Renal cortical epithelial cell (primary cell): ENCODE measurements around the gene MAPT. TPM values are rescaled to one million over a fixed set of nuclear protein-coding genes. Genes with fewer than 3 reads are reported as not detected.
"Not testable (repeated sequence)": the region's sequence is repeated elsewhere in the genome, so short reads cannot be mapped to it uniquely, and the experiment has no call there.

Experiments
- DNase-seq: peaks from one replicate; pipeline ENCODE4 v3.0.0-alpha.2; 2011; ENCODE audit warnings: low read depth
- total RNA-seq: library from RNA; depleted of rRNA; stranded (reverse); fragments of >200 nt; gene quantifications from 2 replicates; pipeline ENCODE4 v1.2.3, GENCODE V29; 2014

Gene MAPT
- total RNA-seq, 1 donor from 2014 or later = 0.10 TPM

GRCh38 chr17:46009681-46010596 lies 115.6 kb downstream of the MAPT start:
- no peak for DNase-seq

- no peak for DNase-seq
These were observed 116.3 kb downstream of the MAPT start for GRCh38 chr17:46010597-46011186.

GRCh38 chr17:46011711-46012505 lies 117.6 kb downstream of the MAPT start:
- DNase-seq = no peak

GRCh38 chr17:46012506-46013079 lies 118.2 kb downstream of the MAPT start:
- no peak for DNase-seq

- DNase-seq = no peak
These were observed 118.8 kb downstream of the MAPT start for GRCh38 chr17:46013127-46013501.

GRCh38 chr17:46013502-46014165 lies 119.3 kb downstream of the MAPT start:
- no peak for DNase-seq

- not testable (repeated sequence) for DNase-seq
These were observed 125.1 kb downstream of the MAPT start for GRCh38 chr17:46019408-46019925.

- no peak for DNase-seq
These were observed 125.8 kb downstream of the MAPT start for GRCh38 chr17:46020023-46020761.

GRCh38 chr17:46020998-46021397 lies 126.6 kb downstream of the MAPT start:
- no peak for DNase-seq

GRCh38 chr17:46023366-46023765 lies 129.0 kb downstream of the MAPT start:
- not testable (repeated sequence) for DNase-seq

GRCh38 chr17:46023783-46024388 lies 129.5 kb downstream of the MAPT start:
- DNase-seq = no peak

GRCh38 chr17:46024590-46024989 lies 130.2 kb downstream of the MAPT start:
- DNase-seq = no peak

GRCh38 chr17:46025060-46025459 lies 130.7 kb downstream of the MAPT start:
- no peak for DNase-seq

GRCh38 chr17:46025510-46026165 lies 131.3 kb downstream of the MAPT start:
- DNase-seq = no peak

- DNase-seq = no peak
These were observed 132.1 kb downstream of the MAPT start for GRCh38 chr17:46026166-46027047.

GRCh38 chr17:46027048-46027975 lies 133.0 kb downstream of the MAPT start:
- no peak for DNase-seq

- no peak for DNase-seq
These were observed 133.6 kb downstream of the MAPT start for GRCh38 chr17:46027976-46028325.

GRCh38 chr17:46028374-46028773 lies 134.0 kb downstream of the MAPT start:
- no peak for DNase-seq
